HL-60/S4 treated with retinoic acid at 250 ng/mL for 4 days and 3 days (cell line): ENCODE data around the gene RIPPLY1.

Experiments used
- in situ Hi-C: fragments of 300-500 bp; cut with MboI; formaldehyde crosslinking; loops from 2 replicates; pipeline ENCODE4 v1.7.0; 2022; ENCODE audit warnings: low sequenced_read_pairs

The RIPPLY1 gene

DNA sequence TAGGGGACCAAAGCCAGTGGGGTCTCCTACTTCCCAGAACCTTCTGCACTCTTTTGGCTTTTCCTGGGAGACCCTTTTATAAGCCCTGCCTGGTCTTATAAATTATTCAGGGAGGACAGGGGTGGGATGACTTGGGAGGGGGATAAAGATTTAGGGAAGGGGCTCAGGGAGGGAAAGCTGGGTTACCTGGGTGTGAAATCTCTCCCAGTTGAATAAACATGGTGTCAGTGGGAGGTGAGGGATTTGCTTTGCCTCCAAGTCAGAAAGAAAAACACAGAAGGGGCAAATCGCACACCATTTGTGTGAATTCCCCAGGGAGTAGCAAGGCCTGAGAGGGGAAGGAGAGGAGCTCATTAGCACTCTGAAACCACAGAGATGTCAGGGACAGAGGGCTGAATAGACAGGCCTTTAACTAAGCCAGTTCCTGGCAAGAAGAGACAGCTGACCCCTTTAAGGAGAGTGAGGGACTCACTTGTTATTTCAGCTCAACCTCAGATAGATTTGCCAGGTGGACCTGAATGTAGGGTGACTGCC is at the start of gene RIPPLY1:
Gene RIPPLY1, minus strand, starts transcription at position 51 of the 534 bp plus-strand sequence. CDS start 54 bp downstream, outside the sequence.
- in situ Hi-C loops: no loop called here

DNA sequence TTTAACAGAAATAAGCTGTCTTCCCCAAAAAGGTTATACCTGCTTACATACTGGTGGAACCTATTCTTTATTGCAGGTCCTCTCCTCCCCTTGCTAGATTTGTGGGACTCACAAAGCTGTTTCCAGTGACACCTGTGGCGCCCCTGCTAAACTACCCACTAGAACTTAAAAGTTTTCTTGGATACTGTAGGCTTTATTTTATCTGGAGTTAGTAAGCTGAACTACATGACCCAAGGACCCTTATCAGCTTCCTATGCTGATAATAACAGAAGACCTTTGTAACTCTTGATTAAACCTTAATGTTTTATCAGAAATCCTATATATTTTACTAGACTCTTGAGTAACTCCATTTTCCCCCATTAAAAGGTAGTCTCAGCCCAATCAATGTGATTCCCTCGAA is 49.4 kb upstream of the RIPPLY1 start:
- in situ Hi-C loops: no loop called here

- in situ Hi-C loops: no loop called here
These were observed 48.9 kb upstream of the RIPPLY1 start for GRCh38 chrX:106952089-106952488.

GRCh38 chrX:106951230-106951629 is 48.1 kb upstream of the RIPPLY1 start:
- in situ Hi-C loops: no loop called here

- in situ Hi-C loops: no loop called here
These were observed 47.2 kb upstream of the RIPPLY1 start for GRCh38 chrX:106950381-106950780.

DNA sequence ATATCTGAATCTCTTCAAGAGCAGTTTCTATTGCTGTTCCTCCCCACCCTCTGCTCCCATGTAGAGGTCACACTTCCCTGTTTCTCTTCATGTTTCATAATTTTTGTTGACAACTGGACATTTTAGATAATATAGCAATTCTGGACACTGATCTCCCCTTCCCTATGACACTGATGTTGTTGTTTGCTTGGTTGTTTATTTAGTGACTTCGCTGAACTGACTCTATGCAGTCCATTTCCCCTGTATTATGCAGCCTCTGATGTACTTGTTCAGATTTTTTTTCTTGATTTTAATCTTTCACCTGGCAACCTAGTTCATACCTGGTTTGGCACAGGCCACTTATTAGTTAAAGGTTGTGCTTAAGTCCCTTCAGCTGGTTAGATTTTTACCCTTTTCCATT is 46.2 kb upstream of the RIPPLY1 start:
- in situ Hi-C loops: no loop called here

DNA sequence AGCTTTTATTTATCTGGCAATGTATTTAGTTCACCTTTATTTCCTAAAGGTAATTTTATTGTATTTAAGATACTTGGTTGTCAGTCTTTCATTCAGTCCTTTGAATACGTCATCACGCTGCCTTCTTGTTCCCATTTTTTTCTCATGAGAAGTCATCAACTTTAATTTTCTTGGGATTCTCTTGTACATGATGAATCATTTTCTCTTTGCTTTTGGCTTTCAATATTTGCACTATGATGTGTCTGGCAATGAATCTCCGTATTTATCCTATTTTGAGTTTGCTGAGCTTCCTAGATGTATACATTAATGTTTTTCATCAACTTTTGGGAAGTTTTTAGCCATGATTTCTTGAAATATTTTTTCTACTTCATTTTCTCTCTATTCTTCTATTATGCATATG is 45.5 kb upstream of the RIPPLY1 start:
- in situ Hi-C loops: no loop called here

GRCh38 chrX:106946464-106946863 is 43.3 kb upstream of the RIPPLY1 start:
- in situ Hi-C loops: no loop called here

GRCh38 chrX:106940068-106940467 is 36.9 kb upstream of the RIPPLY1 start:
- in situ Hi-C loops: no loop called here

GRCh38 chrX:106939566-106939965 is 36.4 kb upstream of the RIPPLY1 start:
- in situ Hi-C loops: no loop called here

- in situ Hi-C loops: no loop called here
These were observed 33.1 kb upstream of the RIPPLY1 start for GRCh38 chrX:106936246-106936645.

DNA sequence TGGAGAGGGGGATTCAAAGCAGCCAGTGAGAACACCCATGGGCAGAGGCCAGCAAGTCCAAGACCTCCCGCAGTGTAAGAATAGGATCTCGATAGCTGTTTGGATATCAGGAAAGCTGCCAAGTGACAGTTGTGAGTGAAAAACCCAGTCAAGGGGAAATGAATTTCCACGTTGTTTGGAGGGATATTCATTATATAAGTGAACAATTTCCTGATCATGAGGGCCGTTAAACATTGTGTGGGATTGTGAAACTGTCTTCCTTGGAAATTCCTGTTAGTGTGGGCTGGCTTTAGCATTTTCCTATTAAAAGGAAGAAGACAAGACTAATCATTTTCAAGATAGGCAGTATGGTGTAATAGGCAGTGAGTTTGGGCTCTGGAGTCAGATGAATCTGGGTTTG is 32.0 kb upstream of the RIPPLY1 start:
- in situ Hi-C loops: no loop called here

- in situ Hi-C loops: no loop called here
These were observed 30.4 kb upstream of the RIPPLY1 start for GRCh38 chrX:106933538-106933961.

DNA sequence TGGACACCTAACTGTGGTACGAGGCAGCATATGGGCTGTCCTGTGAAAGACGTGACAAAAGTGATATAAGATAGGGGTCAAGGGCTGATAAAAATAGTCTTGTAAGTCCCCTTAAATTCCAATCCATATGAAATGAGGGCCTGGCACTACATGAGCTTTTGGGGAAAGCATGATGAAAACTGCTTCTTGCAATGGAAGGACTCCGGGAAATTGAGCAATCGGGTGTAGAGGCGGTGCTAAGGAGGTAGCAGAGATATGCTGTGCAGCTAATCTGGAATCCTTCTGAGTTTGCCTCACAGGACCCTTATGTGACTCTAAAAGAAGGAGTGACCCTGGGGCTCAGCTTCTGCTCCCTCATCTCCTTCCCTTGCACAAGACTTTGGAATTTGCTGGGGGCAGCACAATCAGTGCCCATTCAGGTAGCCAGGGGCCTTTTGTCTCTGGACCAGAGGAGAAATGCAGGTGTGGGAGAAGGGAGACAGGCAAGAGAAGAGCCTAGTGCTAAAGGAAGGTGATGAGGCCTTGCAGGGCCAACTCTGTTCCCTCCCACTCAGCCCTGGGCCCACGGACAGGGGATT is 29.9 kb upstream of the RIPPLY1 start:
- in situ Hi-C loops: no loop called here

DNA sequence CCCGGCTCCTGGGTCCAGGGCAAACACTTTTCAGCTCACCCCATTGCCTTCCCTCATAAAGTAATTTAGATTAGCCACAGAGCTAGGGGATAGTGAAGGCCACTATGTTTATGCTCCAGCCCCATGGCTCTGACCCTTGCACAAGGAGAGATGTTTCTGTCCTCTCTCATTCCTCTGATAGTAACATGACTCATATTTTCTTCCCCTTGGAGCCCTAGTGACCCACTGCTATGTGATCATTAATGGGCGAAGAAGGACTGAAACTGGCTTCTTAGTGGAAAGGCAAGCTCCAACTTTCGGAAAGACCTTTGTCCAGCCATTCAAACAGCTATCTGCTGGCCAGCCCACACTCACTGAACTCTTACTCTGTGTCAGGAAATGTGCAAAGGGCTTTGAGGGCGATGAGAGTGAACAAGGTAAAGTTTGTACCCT is 29.4 kb upstream of the RIPPLY1 start:
- in situ Hi-C loops: no loop called here

DNA sequence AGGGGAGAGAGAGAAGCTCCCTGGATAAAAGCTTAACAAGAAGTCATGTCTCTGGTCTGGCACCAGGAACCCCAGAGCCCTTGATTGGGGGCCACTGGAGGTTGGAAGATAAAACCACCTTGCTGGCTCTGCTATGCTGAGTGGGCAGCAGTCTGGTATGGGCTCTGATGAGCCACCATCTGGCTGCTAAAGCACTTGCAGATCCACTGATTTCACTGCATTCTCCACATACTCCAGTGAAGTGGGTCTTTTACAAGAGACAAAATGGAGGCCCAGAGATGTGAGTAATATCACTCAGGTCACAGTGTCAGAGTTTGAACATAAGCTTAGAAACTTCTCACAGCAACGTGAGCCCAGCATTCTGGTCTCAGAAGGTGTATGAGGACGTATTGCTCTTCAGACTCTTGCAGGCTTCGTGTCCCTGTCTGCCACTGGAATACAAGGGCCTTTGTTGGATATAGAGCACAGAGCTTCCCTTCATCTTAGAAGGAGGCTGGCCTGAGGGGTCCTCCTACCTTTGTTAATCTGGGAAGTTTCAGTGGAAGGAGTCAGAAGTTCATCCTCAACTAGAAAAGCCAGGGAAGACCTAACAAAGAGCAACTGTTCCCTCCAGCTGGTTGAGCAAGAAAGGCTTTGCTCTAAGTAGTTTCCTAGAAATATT is 28.8 kb upstream of the RIPPLY1 start:
- in situ Hi-C loops: no loop called here

DNA sequence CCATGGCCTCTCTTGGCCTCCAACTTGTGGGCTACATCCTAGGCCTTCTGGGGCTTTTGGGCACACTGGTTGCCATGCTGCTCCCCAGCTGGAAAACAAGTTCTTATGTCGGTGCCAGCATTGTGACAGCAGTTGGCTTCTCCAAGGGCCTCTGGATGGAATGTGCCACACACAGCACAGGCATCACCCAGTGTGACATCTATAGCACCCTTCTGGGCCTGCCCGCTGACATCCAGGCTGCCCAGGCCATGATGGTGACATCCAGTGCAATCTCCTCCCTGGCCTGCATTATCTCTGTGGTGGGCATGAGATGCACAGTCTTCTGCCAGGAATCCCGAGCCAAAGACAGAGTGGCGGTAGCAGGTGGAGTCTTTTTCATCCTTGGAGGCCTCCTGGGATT is 25.1 kb upstream of the RIPPLY1 start:
- in situ Hi-C loops: no loop called here

- in situ Hi-C loops: no loop called here
These were observed 24.6 kb upstream of the RIPPLY1 start for GRCh38 chrX:106927700-106928099.

- in situ Hi-C loops: no loop called here
These were observed 23.9 kb upstream of the RIPPLY1 start for GRCh38 chrX:106927023-106927422.

DNA sequence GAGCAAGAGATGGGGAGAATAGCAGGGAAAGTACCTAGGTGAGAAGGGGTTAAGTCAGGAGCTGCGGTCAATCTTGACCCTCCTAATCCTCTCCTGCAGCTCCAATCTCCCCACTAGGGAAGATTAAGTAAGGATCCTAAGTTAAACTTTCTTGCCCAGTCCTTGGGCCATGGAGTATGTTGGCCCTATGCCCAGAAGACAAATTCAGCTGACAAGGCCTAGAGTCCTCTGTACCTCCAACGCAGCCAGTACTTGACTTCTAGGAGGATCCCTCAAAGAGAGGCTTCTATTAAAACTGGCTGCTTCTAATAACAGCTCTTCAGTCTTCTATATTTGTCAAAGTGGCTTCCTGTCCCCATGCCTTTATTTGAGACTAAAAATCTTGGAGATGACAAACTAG is 18.5 kb upstream of the RIPPLY1 start:
- in situ Hi-C loops: no loop called here

DNA sequence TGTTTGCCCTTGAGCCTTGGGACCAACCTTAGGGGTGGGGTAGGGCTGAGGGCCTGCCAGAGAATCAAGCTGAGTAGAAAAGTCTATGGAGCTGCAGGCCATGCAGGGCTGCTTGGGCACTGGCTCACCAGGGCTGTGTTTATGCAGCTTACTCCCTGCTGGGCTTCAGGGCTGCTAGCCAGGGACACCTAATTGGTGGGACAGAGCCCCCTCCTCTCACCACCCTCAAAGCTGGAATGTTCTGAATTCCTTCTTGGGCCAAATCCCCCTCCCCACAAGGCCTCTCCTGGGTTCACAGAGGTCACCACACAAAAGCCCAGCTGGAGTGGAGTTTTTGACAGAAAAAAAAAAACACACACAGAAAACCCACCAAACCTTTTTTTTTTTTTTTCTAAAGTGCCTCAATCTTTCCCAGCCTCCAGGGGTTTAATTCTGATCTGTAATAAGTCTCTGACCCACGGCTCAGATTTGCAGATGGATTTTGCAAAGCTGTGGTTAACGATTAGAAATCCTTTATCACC is 16.9 kb upstream of the RIPPLY1 start, which contains the start of gene CLDN2:
Gene CLDN2, plus strand, starts transcription at position 471 of the 521 bp plus-strand sequence. CDS start 7,827 bp downstream, outside the sequence.
- in situ Hi-C loops: no loop called here

GRCh38 chrX:106917830-106918500 is 14.8 kb upstream of the RIPPLY1 start:
- in situ Hi-C loops: no loop called here
